Natural killer cell (primary cell): ENCODE data around the gene TRAPPC2. TPM values are rescaled to one million over a fixed set of nuclear protein-coding genes. Genes with fewer than 3 reads are reported as not detected.
A peak's percentile ranks its signal among the peaks of the same experiment; 100 is the strongest.

Experiments used
- ATAC-seq, 3 donors: fragments of 150-1000 bp in 2 of 3; fragments of 200-7000 bp in 1 of 3; cut with Tn5 transposase; 1 replicate in 1 of 3; 2 replicates in 2 of 3; pipeline ENCODE4 v1.10.0; 2021; ENCODE audit warnings: mild to moderate bottlenecking in 2 of 3, moderate library complexity in 2 of 3
- DNase-seq, 2 donors: peaks; one replicate each; pipeline versions ENCODE4 v3.0.0 to v3.0.0-alpha.2; 2013 to 2021; ENCODE audit warnings: mixed read lengths in 1 of 2
- H3K27ac ChIP-seq: one replicate; pipeline ENCODE4 v1.5.1; 2013; ENCODE audit warnings: mild to moderate bottlenecking, low read length
- H3K27me3 ChIP-seq: one replicate; pipeline ENCODE4 v1.6.1; 2013; ENCODE audit warnings: low read length; ENCODE audit not compliant: control insufficient read depth, insufficient read depth
- H3K36me3 ChIP-seq: one replicate; pipeline ENCODE4 v1.6.1; 2013; ENCODE audit warnings: low read length; ENCODE audit not compliant: control insufficient read depth, insufficient read depth
- H3K4me1 ChIP-seq: one replicate; pipeline ENCODE4 v1.6.1; 2013; ENCODE audit warnings: low read length; ENCODE audit not compliant: control insufficient read depth, insufficient read depth
- H3K4me3 ChIP-seq: one replicate; pipeline ENCODE4 v1.5.1; 2013; ENCODE audit warnings: low read length
- H3K9me3 ChIP-seq: one replicate; pipeline ENCODE4 v1.6.1; 2013; ENCODE audit warnings: low read length; ENCODE audit not compliant: control insufficient read depth, insufficient read depth
- H3K27ac Mint-ChIP-seq, 2 donors: one replicate each; pipeline ENCODE4 v1.8.0; 2022; ENCODE audit warnings: mild to moderate bottlenecking in 2 of 2, mixed read lengths in 2 of 2, moderate library complexity in 1 of 2
- H3K27me3 Mint-ChIP-seq, 2 donors: one replicate each; pipeline ENCODE4 v1.8.0; 2022; ENCODE audit warnings: low read depth in 2 of 2, mixed read lengths in 2 of 2
- H3K36me3 Mint-ChIP-seq: one replicate; pipeline ENCODE4 v1.8.0; 2022; ENCODE audit warnings: mixed read lengths
- H3K4me1 Mint-ChIP-seq, 2 donors: one replicate each; pipeline ENCODE4 v1.8.0; 2022; ENCODE audit warnings: mixed read lengths in 2 of 2
- H3K4me3 Mint-ChIP-seq: one replicate; pipeline ENCODE4 v1.8.0; 2022; ENCODE audit warnings: mild to moderate bottlenecking, moderate library complexity, mixed read lengths
- H3K9me3 Mint-ChIP-seq, 2 donors: one replicate each; pipeline ENCODE4 v1.8.0; 2022; ENCODE audit warnings: mixed read lengths in 2 of 2
- whole genome bisulfite sequencing: methylation state at CpG from one replicate; pipeline ENCODE4 v1.1.7; 2013; ENCODE audit warnings: missing lambda C conversion rate; ENCODE audit not compliant: insufficient coverage; 5-methylcytosine and 5-hydroxymethylcytosine counted together
- intact Hi-C: fragments of 100-400 bp; cut with micrococcal nuclease; formaldehyde crosslinking; loops from one replicate; pipeline ENCODE4 v1.14.2; 2022
- total RNA-seq, 4 donors: library from RNA; stranded (reverse); fragments of 120-200 nt in 1 of 4; gene quantifications; one replicate each; pipeline versions ENCODE4 v1.2.3 to v1.2.4, GENCODE V29; 2013 to 2022
- TF ChIP-seq, protein P1 (sequence below): fragments of 200-600 bp; IDR thresholded peaks from one replicate; pipeline ENCODE4 v1.8.0; 2022; ENCODE audit warnings: antibody characterized with exemption

TRAPPC2 gene
- total RNA-seq, 3 donors from 2014 or later (not counting 1 experiment from before 2014, with no cell fraction given), result 24.2 to 63.3 (median 42.4) TPM

DNA sequence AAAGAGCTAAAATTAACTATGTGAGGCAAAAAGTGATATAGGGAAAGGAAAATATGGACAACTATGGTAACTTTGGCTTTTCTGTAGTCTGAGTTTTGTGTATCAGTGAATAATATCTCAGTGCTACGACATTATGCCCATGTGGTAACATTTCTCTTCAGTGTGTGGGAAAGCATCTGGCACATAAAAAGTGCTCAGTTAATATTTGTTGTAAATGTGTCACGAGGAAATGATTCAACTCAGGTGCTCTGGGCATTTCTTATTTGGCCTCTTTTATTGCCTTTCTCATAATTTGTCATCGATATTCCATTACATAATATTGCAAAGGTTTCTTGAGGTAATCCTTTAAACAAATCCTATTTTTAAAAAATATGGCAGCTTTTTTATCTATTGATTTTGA is 17.7 kb upstream of the TRAPPC2 start:
- H3K9me3 Mint-ChIP-seq, result no peaks in the 10 kb centered on the region
- H3K4me3 Mint-ChIP-seq, result no peak overlapping the region
- H3K27ac ChIP-seq, result no peak overlapping the region
- peaks cover 23 to 39% of the 10 kb centered on the region in 2 donors for H3K4me1 Mint-ChIP-seq
- 83% methylated on average over 1 of the region's 3 CpGs for WGBS
- TF ChIP-seq, protein P1, sequence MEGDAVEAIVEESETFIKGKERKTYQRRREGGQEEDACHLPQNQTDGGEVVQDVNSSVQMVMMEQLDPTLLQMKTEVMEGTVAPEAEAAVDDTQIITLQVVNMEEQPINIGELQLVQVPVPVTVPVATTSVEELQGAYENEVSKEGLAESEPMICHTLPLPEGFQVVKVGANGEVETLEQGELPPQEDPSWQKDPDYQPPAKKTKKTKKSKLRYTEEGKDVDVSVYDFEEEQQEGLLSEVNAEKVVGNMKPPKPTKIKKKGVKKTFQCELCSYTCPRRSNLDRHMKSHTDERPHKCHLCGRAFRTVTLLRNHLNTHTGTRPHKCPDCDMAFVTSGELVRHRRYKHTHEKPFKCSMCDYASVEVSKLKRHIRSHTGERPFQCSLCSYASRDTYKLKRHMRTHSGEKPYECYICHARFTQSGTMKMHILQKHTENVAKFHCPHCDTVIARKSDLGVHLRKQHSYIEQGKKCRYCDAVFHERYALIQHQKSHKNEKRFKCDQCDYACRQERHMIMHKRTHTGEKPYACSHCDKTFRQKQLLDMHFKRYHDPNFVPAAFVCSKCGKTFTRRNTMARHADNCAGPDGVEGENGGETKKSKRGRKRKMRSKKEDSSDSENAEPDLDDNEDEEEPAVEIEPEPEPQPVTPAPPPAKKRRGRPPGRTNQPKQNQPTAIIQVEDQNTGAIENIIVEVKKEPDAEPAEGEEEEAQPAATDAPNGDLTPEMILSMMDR, result no peak
- peak overlapping the region; percentile 59 to 68 for H3K27ac Mint-ChIP-seq
- peaks cover 45% of the 10 kb centered on the region for H3K36me3 ChIP-seq
- peaks cover 6% of the 10 kb centered on the region for H3K4me1 ChIP-seq
- no peaks in the 10 kb centered on the region for H3K27me3 ChIP-seq
- ATAC-seq (no peak), DNase-seq (no peak)
- H3K36me3 Mint-ChIP-seq, result peaks cover under 1% of the 10 kb centered on the region
- intact Hi-C loops, result no loop called here
- no peak overlapping the region for H3K4me3 ChIP-seq
- H3K27me3 Mint-ChIP-seq, result no peaks in the 10 kb centered on the region
- H3K9me3 ChIP-seq, result no peaks in the 10 kb centered on the region

DNA sequence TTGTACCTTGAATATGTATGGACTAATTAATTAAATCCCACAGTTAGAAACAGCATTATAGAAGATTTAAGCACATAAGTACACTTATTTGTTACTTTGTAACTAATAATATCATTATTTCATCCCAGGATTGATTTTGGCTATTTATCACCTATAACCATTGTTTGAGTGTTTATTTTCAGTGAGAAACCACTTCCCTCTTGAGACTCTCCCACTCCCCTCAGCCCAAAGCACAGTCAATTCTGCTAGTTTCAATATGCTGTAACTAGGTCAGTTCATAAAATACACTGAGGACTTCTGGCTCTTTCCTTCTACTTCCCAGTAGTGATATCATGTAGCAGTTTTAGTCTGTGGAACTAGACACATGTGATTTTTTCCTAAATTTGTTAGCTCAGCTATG is 16.4 kb upstream of the TRAPPC2 start:
- H3K4me3 ChIP-seq, result no peak overlapping the region
- Mint-ChIP-seq H3K4me3 (no peak overlapping the region), H3K27ac (peak overlapping the region; percentile 68 to 77)

DNA sequence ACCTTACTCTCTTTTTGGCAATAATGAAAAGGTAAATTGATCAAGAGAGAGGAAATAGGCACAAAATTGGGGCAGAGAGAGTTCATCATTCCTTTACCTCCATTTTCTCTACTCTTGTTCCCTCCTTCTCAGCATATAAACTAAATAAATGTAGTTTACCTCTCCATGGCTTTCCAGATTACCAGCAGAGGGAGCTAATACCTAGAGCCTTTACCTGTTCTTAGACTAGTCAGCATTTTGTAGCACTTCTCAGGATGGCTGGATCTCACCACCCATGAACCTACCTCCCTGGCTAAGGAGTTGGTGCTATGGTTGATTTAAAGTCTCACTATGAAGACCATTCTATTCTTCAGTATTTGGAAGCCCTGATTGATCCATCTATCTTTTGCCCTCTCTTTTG is 15.8 kb upstream of the TRAPPC2 start:
- Mint-ChIP-seq H3K4me1 (peaks cover 19 to 36% of the 10 kb centered on the region in 2 donors), H3K36me3 (peaks cover 12% of the 10 kb centered on the region), H3K27ac (peak overlapping the region; percentile 68 to 77), H3K9me3 (no peaks in the 10 kb centered on the region), H3K27me3 (no peaks in the 10 kb centered on the region), H3K4me3 (no peak overlapping the region)
- H3K27me3 ChIP-seq, result no peaks in the 10 kb centered on the region
- intact Hi-C loops, result loop anchor here (1.0 kb wide), 1 partner anchor 282 kb away; no protein-coding TSS in a partner anchor
- DNase-seq (peak in 1 of 2 donors; percentile 63), ATAC-seq (peak in 1 of 3 donors; percentile 60)
- TF ChIP-seq, protein P1, result no peak
- H3K4me3 ChIP-seq, result no peak overlapping the region
- peaks cover 55% of the 10 kb centered on the region for H3K36me3 ChIP-seq
- no peak overlapping the region for H3K27ac ChIP-seq
- peaks cover 6% of the 10 kb centered on the region for H3K4me1 ChIP-seq
- H3K9me3 ChIP-seq, result no peaks in the 10 kb centered on the region

More for the DNA sequence above, 16.4 kb upstream of the TRAPPC2 start:
- Mint-ChIP-seq H3K9me3 (no peaks in the 10 kb centered on the region), H3K4me1 (peaks cover 23 to 42% of the 10 kb centered on the region in 2 donors), H3K27me3 (no peaks in the 10 kb centered on the region), H3K36me3 (peaks cover 12% of the 10 kb centered on the region)
- DNase-seq (no peak), ATAC-seq (peak in 1 of 3 donors; percentile 49)
- H3K9me3 ChIP-seq, result no peaks in the 10 kb centered on the region
- H3K4me1 ChIP-seq, result peaks cover 6% of the 10 kb centered on the region
- H3K36me3 ChIP-seq, result peaks cover 49% of the 10 kb centered on the region
- no peak overlapping the region for H3K27ac ChIP-seq
- no peaks in the 10 kb centered on the region for H3K27me3 ChIP-seq
- intact Hi-C loops, result loop anchor here (1.0 kb wide), 1 partner anchor 281 kb away; no protein-coding TSS in a partner anchor
- TF ChIP-seq, protein P1, result no peak

DNA sequence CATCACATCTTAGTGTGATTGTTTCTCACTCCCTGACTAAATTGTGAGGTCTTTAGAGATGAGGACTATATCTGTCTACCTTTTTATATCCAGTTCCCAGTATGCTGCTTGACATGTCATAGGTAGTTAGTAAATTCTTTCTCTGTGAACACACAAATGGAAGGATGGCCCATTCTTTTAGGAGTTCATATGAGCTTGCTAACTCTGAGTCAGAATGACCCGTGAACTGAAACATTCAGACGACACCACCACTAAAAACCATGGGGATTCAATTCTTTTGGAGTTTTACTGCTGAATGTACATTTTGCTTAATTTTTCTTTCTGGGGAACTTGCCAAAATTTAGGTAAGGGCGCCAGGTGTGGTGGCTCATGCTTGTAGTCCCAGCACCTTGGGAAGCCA is 14.1 kb upstream of the TRAPPC2 start:
- no peak for DNase-seq
- H3K9me3 Mint-ChIP-seq, result no peaks in the 10 kb centered on the region
- WGBS, result 90% methylated on average over 2 of the region's 3 CpGs
- no peaks in the 10 kb centered on the region for H3K9me3 ChIP-seq
- H3K4me1 ChIP-seq, result peaks cover 6% of the 10 kb centered on the region
- intact Hi-C loops, result loop anchor here (1.0 to 10.0 kb wide), 2 partner anchors 90 to 1586 kb away; partner anchors contain the start of gene PIGA
- H3K27me3 Mint-ChIP-seq, result no peaks in the 10 kb centered on the region
- no peak overlapping the region for H3K4me3 Mint-ChIP-seq
- H3K36me3 ChIP-seq, result peaks cover 54% of the 10 kb centered on the region
- H3K27ac ChIP-seq, result no peak overlapping the region
- H3K4me1 Mint-ChIP-seq, result peaks cover 14 to 31% of the 10 kb centered on the region in 2 donors
- H3K27me3 ChIP-seq, result no peaks in the 10 kb centered on the region
- peaks cover 12% of the 10 kb centered on the region for H3K36me3 Mint-ChIP-seq
- H3K27ac Mint-ChIP-seq, result peak overlapping the region; percentile 6 to 75
- H3K4me3 ChIP-seq, result no peak overlapping the region
- ATAC-seq, result no peak
- TF ChIP-seq, protein P1, result no peak
